HG03196 (cell line): ENCODE results near the gene RECQL.

Source experiments
- ATAC-seq: cut with Tn5 transposase; IDR thresholded peaks from one replicate; pipeline ENCODE4 v1.9.1; 2021; ENCODE audit not compliant: unreplicated experiment

The RECQL gene

GRCh38 chr12:21501258-21502163, at the start of gene RECQL, which contains the start of gene GOLT1B:
TSS of gene RECQL (minus strand) at chr12:21501635. CDS start at chr12:21499570, 2,065 bp downstream.
TSS of gene GOLT1B (plus strand) at chr12:21501789. CDS start at chr12:21501924, 135 bp downstream.
- ATAC-seq: peak; percentile 99

- no peak for ATAC-seq
Measured at GRCh38 chr12:21547437-21547836, 46.0 kb upstream of the RECQL start.

- ATAC-seq: no peak
Measured at GRCh38 chr12:21546716-21547115, 45.3 kb upstream of the RECQL start.

- no peak for ATAC-seq
Measured at GRCh38 chr12:21545557-21545956, 44.1 kb upstream of the RECQL start.

GRCh38 chr12:21543151-21543550, 41.7 kb upstream of the RECQL start:
- ATAC-seq: no peak

GRCh38 chr12:21542403-21542802, 41.0 kb upstream of the RECQL start:
- ATAC-seq: no peak

- no peak for ATAC-seq
Measured at GRCh38 chr12:21541773-21542172, 40.3 kb upstream of the RECQL start.

GRCh38 chr12:21539797-21540196, 38.4 kb upstream of the RECQL start:
- ATAC-seq: no peak

- ATAC-seq: no peak
Measured at GRCh38 chr12:21538061-21538653, 36.7 kb upstream of the RECQL start.

- no peak for ATAC-seq
Measured at GRCh38 chr12:21529456-21529855, 28.0 kb upstream of the RECQL start.

- ATAC-seq: no peak
Measured at GRCh38 chr12:21528953-21529352, 27.5 kb upstream of the RECQL start.

- ATAC-seq: peak; percentile 98
Measured at GRCh38 chr12:21527451-21528180, 26.2 kb upstream of the RECQL start.

- no peak for ATAC-seq
Measured at GRCh38 chr12:21526721-21527345, 25.4 kb upstream of the RECQL start.

GRCh38 chr12:21526053-21526452, 24.6 kb upstream of the RECQL start, which contains the start of gene SPX:
TSS of gene SPX (plus strand) at chr12:21526296. CDS start at chr12:21526473, 177 bp downstream.
- no peak for ATAC-seq

- ATAC-seq: no peak
Measured at GRCh38 chr12:21523148-21523547, 21.7 kb upstream of the RECQL start.

- ATAC-seq: no peak
Measured at GRCh38 chr12:21521541-21521940, 20.1 kb upstream of the RECQL start.

GRCh38 chr12:21518451-21518850, 17.0 kb upstream of the RECQL start:
- ATAC-seq: no peak

- no peak for ATAC-seq
Measured at GRCh38 chr12:21516281-21516680, 14.8 kb upstream of the RECQL start.

- ATAC-seq: peak; percentile 92
Measured at GRCh38 chr12:21509768-21510167, 8.3 kb upstream of the RECQL start.

GRCh38 chr12:21507849-21508248, 6.4 kb upstream of the RECQL start:
- no peak for ATAC-seq

- ATAC-seq: no peak
Measured at GRCh38 chr12:21505888-21506287, 4.5 kb upstream of the RECQL start.
